ENCODE results near the gene TNFRSF25.
"Not testable (repeated sequence)": the region's sequence is repeated elsewhere in the genome, so short reads cannot be mapped to it uniquely, and the experiment has no call there.

TNFRSF25 gene

GRCh38 chr1:6450943-6451373 is 15.0 kb downstream of the TNFRSF25 start:
- Histone ChIP-seq H3K4me2 (ENCODE audit: low read length) (no peak overlapping the region), H3K9ac (ENCODE audit: low read depth, low read length) (no peak overlapping the region), H3K27me3 (ENCODE audit: control insufficient read depth, insufficient read depth, low read length) (peaks cover 80% of the 10 kb centered on the region), H3K4me1 (ENCODE audit: control insufficient read depth, insufficient read depth, low read length) (peaks cover 3% of the 10 kb centered on the region), H3K36me3 (ENCODE audit: insufficient read depth, low read length) (no peaks in the 10 kb centered on the region), H3K4me3 (ENCODE audit: low read length) (no peak overlapping the region), H3K9me3 (replicated peaks; ENCODE audit: low read length) (no peaks in the 10 kb centered on the region)

- peaks cover 76% of the 10 kb centered on the region for H3K27me3 ChIP-seq (ENCODE audit: control insufficient read depth, insufficient read depth, low read length)
- not testable (repeated sequence) for H3K4me1 ChIP-seq (ENCODE audit: control insufficient read depth, insufficient read depth, low read length); H3K9me3 ChIP-seq (replicated peaks; ENCODE audit: low read length); H3K36me3 ChIP-seq (ENCODE audit: insufficient read depth, low read length); H3K9ac ChIP-seq (ENCODE audit: low read depth, low read length); H3K4me2 ChIP-seq (ENCODE audit: low read length); H3K4me3 ChIP-seq (ENCODE audit: low read length)
Measured at GRCh38 chr1:6450486-6450885, 15.5 kb downstream of the TNFRSF25 start.

- peaks cover 71% of the 10 kb centered on the region for H3K27me3 ChIP-seq (ENCODE audit: control insufficient read depth, insufficient read depth, low read length)
- no peaks in the 10 kb centered on the region for H3K9me3 ChIP-seq (replicated peaks; ENCODE audit: low read length)
- H3K9ac ChIP-seq (ENCODE audit: low read depth, low read length), result no peak overlapping the region
- H3K4me1 ChIP-seq (ENCODE audit: control insufficient read depth, insufficient read depth, low read length), result no peaks in the 10 kb centered on the region
- no peak overlapping the region for H3K4me2 ChIP-seq (ENCODE audit: low read length)
- no peak overlapping the region for H3K4me3 ChIP-seq (ENCODE audit: low read length)
- H3K36me3 ChIP-seq (ENCODE audit: insufficient read depth, low read length), result no peaks in the 10 kb centered on the region
Measured at GRCh38 chr1:6450005-6450450, 15.9 kb downstream of the TNFRSF25 start.

GRCh38 chr1:6448749-6449631 is 17.0 kb downstream of the TNFRSF25 start:
- no peaks in the 10 kb centered on the region for H3K9me3 ChIP-seq (replicated peaks; ENCODE audit: low read length)
- no peak overlapping the region for H3K4me3 ChIP-seq (ENCODE audit: low read length)
- no peaks in the 10 kb centered on the region for H3K36me3 ChIP-seq (ENCODE audit: insufficient read depth, low read length)
- H3K4me2 ChIP-seq (ENCODE audit: low read length), result no peak overlapping the region
- no peaks in the 10 kb centered on the region for H3K4me1 ChIP-seq (ENCODE audit: control insufficient read depth, insufficient read depth, low read length)
- no peak overlapping the region for H3K9ac ChIP-seq (ENCODE audit: low read depth, low read length)
- peaks cover 72% of the 10 kb centered on the region for H3K27me3 ChIP-seq (ENCODE audit: control insufficient read depth, insufficient read depth, low read length)

- peaks cover 67% of the 10 kb centered on the region for H3K27me3 ChIP-seq (ENCODE audit: control insufficient read depth, insufficient read depth, low read length)
- no peak overlapping the region for H3K4me3 ChIP-seq (ENCODE audit: low read length)
- no peak overlapping the region for H3K4me2 ChIP-seq (ENCODE audit: low read length)
- no peaks in the 10 kb centered on the region for H3K9me3 ChIP-seq (replicated peaks; ENCODE audit: low read length)
- H3K4me1 ChIP-seq (ENCODE audit: control insufficient read depth, insufficient read depth, low read length), result no peaks in the 10 kb centered on the region
- no peaks in the 10 kb centered on the region for H3K36me3 ChIP-seq (ENCODE audit: insufficient read depth, low read length)
- no peak overlapping the region for H3K9ac ChIP-seq (ENCODE audit: low read depth, low read length)
Measured at GRCh38 chr1:6447818-6448748, 17.9 kb downstream of the TNFRSF25 start.

GRCh38 chr1:6447016-6447817 is 18.8 kb downstream of the TNFRSF25 start:
- no peak overlapping the region for H3K9ac ChIP-seq (ENCODE audit: low read depth, low read length)
- no peak overlapping the region for H3K4me2 ChIP-seq (ENCODE audit: low read length)
- no peaks in the 10 kb centered on the region for H3K9me3 ChIP-seq (replicated peaks; ENCODE audit: low read length)
- no peak overlapping the region for H3K4me3 ChIP-seq (ENCODE audit: low read length)
- H3K4me1 ChIP-seq (ENCODE audit: control insufficient read depth, insufficient read depth, low read length), result no peaks in the 10 kb centered on the region
- H3K27me3 ChIP-seq (ENCODE audit: control insufficient read depth, insufficient read depth, low read length), result peaks cover 62% of the 10 kb centered on the region
- H3K36me3 ChIP-seq (ENCODE audit: insufficient read depth, low read length), result no peaks in the 10 kb centered on the region

GRCh38 chr1:6446665-6447015 is 19.3 kb downstream of the TNFRSF25 start:
- Histone ChIP-seq H3K4me1 (ENCODE audit: control insufficient read depth, insufficient read depth, low read length) (no peaks in the 10 kb centered on the region), H3K4me3 (ENCODE audit: low read length) (no peak overlapping the region), H3K9ac (ENCODE audit: low read depth, low read length) (no peak overlapping the region), H3K36me3 (ENCODE audit: insufficient read depth, low read length) (no peaks in the 10 kb centered on the region), H3K9me3 (replicated peaks; ENCODE audit: low read length) (no peaks in the 10 kb centered on the region), H3K27me3 (ENCODE audit: control insufficient read depth, insufficient read depth, low read length) (peaks cover 62% of the 10 kb centered on the region), H3K4me2 (ENCODE audit: low read length) (no peak overlapping the region)

- not testable (repeated sequence) for H3K4me1 ChIP-seq (ENCODE audit: control insufficient read depth, insufficient read depth, low read length); H3K9me3 ChIP-seq (replicated peaks; ENCODE audit: low read length); H3K9ac ChIP-seq (ENCODE audit: low read depth, low read length); H3K4me3 ChIP-seq (ENCODE audit: low read length); H3K36me3 ChIP-seq (ENCODE audit: insufficient read depth, low read length); H3K4me2 ChIP-seq (ENCODE audit: low read length)
- H3K27me3 ChIP-seq (ENCODE audit: control insufficient read depth, insufficient read depth, low read length), result peaks cover 62% of the 10 kb centered on the region
Measured at GRCh38 chr1:6445929-6446328, 20.0 kb downstream of the TNFRSF25 start.

- no peaks in the 10 kb centered on the region for H3K9me3 ChIP-seq (replicated peaks; ENCODE audit: low read length)
- H3K4me2 ChIP-seq (ENCODE audit: low read length), result no peak overlapping the region
- no peak overlapping the region for H3K9ac ChIP-seq (ENCODE audit: low read depth, low read length)
- H3K4me1 ChIP-seq (ENCODE audit: control insufficient read depth, insufficient read depth, low read length), result no peaks in the 10 kb centered on the region
- H3K4me3 ChIP-seq (ENCODE audit: low read length), result no peak overlapping the region
- H3K27me3 ChIP-seq (ENCODE audit: control insufficient read depth, insufficient read depth, low read length), result peaks cover 59% of the 10 kb centered on the region
- no peaks in the 10 kb centered on the region for H3K36me3 ChIP-seq (ENCODE audit: insufficient read depth, low read length)
Measured at GRCh38 chr1:6445062-6445763, 20.8 kb downstream of the TNFRSF25 start.

- no peak overlapping the region for H3K4me2 ChIP-seq (ENCODE audit: low read length)
- peaks cover 2% of the 10 kb centered on the region for H3K4me1 ChIP-seq (ENCODE audit: control insufficient read depth, insufficient read depth, low read length)
- no peak overlapping the region for H3K9ac ChIP-seq (ENCODE audit: low read depth, low read length)
- no peak overlapping the region for H3K4me3 ChIP-seq (ENCODE audit: low read length)
- H3K36me3 ChIP-seq (ENCODE audit: insufficient read depth, low read length), result no peaks in the 10 kb centered on the region
- no peaks in the 10 kb centered on the region for H3K9me3 ChIP-seq (replicated peaks; ENCODE audit: low read length)
- peaks cover 52% of the 10 kb centered on the region for H3K27me3 ChIP-seq (ENCODE audit: control insufficient read depth, insufficient read depth, low read length)
Measured at GRCh38 chr1:6444377-6444776, 21.6 kb downstream of the TNFRSF25 start.
